22Rv1 (cell line): ENCODE data around the gene ATP8B3.

Experiments
- CTCF ChIP-seq: fragments of 450-650 bp; IDR thresholded peaks from 2 replicates; pipeline ENCODE4 v1.5.1; 2017; ENCODE audit warnings: mild to moderate bottlenecking
- ZFX ChIP-seq: fragments of 450-650 bp; IDR thresholded peaks from 2 replicates; pipeline ENCODE4 v1.6.1; 2017; ENCODE audit warnings: antibody characterized with exemption, borderline replicate concordance

- TF ChIP-seq CTCF (no peak), ZFX (no peak)
Measured at GRCh38 chr19:1748873-1749341, 63.2 kb downstream of the ATP8B3 start.
